ENCODE data around the gene EXOC7.

EXOC7 gene

GRCh38 chr17:76103274-76104139 is at the start of gene EXOC7:
Gene EXOC7 (minus strand): TSS chr17:76103787. CDS start chr17:76103692, 95 bp downstream.
- DNase-seq: peak; percentile 90 to 92

GRCh38 chr17:76153202-76153601 is 49.6 kb upstream of the EXOC7 start:
- DNase-seq: no peak

- DNase-seq: no peak
Measured at GRCh38 chr17:76152591-76152990, 49.0 kb upstream of the EXOC7 start.

- DNase-seq: no peak
Measured at GRCh38 chr17:76151896-76152454, 48.4 kb upstream of the EXOC7 start.

- DNase-seq: no peak
Measured at GRCh38 chr17:76150712-76151622, 47.4 kb upstream of the EXOC7 start.

GRCh38 chr17:76149214-76149613 is 45.6 kb upstream of the EXOC7 start:
- DNase-seq: no peak

- DNase-seq: no peak
Measured at GRCh38 chr17:76148015-76148326, 44.4 kb upstream of the EXOC7 start.

- DNase-seq: no peak
Measured at GRCh38 chr17:76147211-76148014, 43.8 kb upstream of the EXOC7 start.

GRCh38 chr17:76146053-76146851 is 42.7 kb upstream of the EXOC7 start:
- DNase-seq: no peak

- no peak for DNase-seq
Measured at GRCh38 chr17:76145231-76146052, 41.9 kb upstream of the EXOC7 start.

- no peak for DNase-seq
Measured at GRCh38 chr17:76142585-76143041, 39.0 kb upstream of the EXOC7 start.

- no peak for DNase-seq
Measured at GRCh38 chr17:76142039-76142584, 38.5 kb upstream of the EXOC7 start.

GRCh38 chr17:76141212-76142038 is 37.8 kb upstream of the EXOC7 start, which contains the start of gene FOXJ1:
Gene FOXJ1 (minus strand): TSS chr17:76141245. CDS start chr17:76140395, 850 bp downstream.
- peak; percentile 87 to 93 for DNase-seq

GRCh38 chr17:76140661-76141211 is 37.1 kb upstream of the EXOC7 start:
- DNase-seq: no peak

GRCh38 chr17:76139801-76140660 is 36.4 kb upstream of the EXOC7 start:
- DNase-seq: peak in 1 of 2 donors; percentile 34

- DNase-seq: no peak
Measured at GRCh38 chr17:76138896-76139752, 35.5 kb upstream of the EXOC7 start.
